Mucosa of stomach (tissue), 1 donor: ENCODE measurements around the gene C1orf210.

Source experiments
- H3K27me3 ChIP-seq: one replicate; pipeline ENCODE4 v1.7.0; 2013; ENCODE audit warnings: mild to moderate bottlenecking, low read length; ENCODE audit not compliant: control insufficient read depth, insufficient read depth
- H3K36me3 ChIP-seq: one replicate; pipeline ENCODE4 v1.7.0; 2013; ENCODE audit warnings: low read length; ENCODE audit not compliant: control insufficient read depth, insufficient read depth
- H3K4me1 ChIP-seq: one replicate; pipeline ENCODE4 v1.7.0; 2013; ENCODE audit warnings: mild to moderate bottlenecking, low read length; ENCODE audit not compliant: control insufficient read depth, insufficient read depth
- H3K4me3 ChIP-seq: one replicate; pipeline ENCODE4 v1.7.0; 2013; ENCODE audit warnings: low read length
- H3K9ac ChIP-seq: one replicate; pipeline ENCODE4 v1.7.0; 2013; ENCODE audit warnings: mild to moderate bottlenecking, low read length, moderate library complexity
- H3K9me3 ChIP-seq: one replicate; pipeline ENCODE4 v1.7.0; 2013; ENCODE audit warnings: mild to moderate bottlenecking, low read length, moderate library complexity; ENCODE audit not compliant: control insufficient read depth
- donor health status: Pancreatic carcinoma.

C1orf210 gene

DNA sequence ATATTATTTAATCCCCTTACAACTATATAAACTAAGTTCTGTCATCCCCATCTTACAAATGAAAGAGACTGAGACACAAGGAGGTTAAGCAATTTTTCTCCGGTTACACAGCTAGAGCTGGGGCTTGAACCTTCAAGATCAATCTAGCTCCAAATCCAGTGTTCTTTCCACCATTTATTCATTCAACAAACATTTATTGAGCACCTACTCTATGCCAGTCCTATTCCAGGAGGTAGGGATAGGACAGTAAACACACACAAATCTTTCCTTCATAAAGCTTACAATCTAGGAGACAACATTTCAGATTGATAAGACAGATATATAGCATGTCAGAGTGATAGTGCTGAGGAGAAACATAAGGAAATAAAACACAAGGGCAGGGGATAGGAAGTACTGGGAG, 18.5 kb downstream of the C1orf210 start:
- Histone ChIP-seq H3K36me3 (no peaks in the 10 kb centered on the region), H3K9ac (no peak overlapping the region), H3K27me3 (no peaks in the 10 kb centered on the region), H3K9me3 (no peaks in the 10 kb centered on the region), H3K4me1 (peaks cover 19% of the 10 kb centered on the region), H3K4me3 (no peak overlapping the region)

DNA sequence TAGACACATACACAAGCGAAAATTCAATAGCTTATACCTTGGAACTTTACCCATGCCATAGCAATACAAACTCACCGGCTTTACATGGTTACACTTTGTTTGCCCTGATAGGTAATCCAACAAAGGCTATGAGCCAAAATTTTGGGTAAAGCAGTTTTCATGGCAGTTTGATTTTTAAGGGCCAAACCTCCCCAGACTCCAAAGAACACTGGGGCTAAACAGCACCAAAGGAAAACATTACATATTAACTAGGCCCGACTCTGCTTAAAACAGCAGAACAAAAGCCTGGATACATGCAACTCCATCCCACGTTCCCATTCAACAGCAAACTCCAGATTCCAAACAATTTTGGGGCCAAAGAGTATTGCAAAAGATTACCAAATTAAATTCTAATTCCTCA, 19.9 kb downstream of the C1orf210 start:
- no peaks in the 10 kb centered on the region for H3K36me3 ChIP-seq
- peaks cover 14% of the 10 kb centered on the region for H3K4me1 ChIP-seq
- H3K9ac ChIP-seq: no peak overlapping the region
- H3K9me3 ChIP-seq: no peaks in the 10 kb centered on the region
- H3K27me3 ChIP-seq: no peaks in the 10 kb centered on the region
- no peak overlapping the region for H3K4me3 ChIP-seq

DNA sequence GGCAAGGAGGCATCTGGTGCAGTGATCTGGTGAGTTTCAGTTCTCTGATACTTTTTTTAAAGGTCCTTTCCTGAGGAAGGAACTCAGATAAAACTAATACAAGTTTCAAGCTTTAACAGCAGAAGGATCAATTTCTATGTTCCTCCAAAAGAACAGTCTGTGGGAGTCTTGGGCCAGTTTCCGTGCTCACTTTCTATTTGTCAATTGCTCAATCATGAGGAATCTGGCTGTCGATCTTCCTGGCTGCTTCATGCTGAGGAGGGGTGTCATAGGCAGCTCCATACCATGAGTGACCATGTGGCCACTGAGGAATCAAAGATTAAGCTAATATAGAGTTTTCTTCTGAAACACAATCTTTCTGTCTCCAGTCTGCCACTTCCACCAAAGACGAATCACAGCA, 27.0 kb downstream of the C1orf210 start:
- peaks cover 35% of the 10 kb centered on the region for H3K4me1 ChIP-seq
- H3K9ac ChIP-seq: no peak overlapping the region
- no peaks in the 10 kb centered on the region for H3K36me3 ChIP-seq
- H3K27me3 ChIP-seq: no peaks in the 10 kb centered on the region
- no peak overlapping the region for H3K4me3 ChIP-seq
- no peaks in the 10 kb centered on the region for H3K9me3 ChIP-seq

- Histone ChIP-seq H3K27me3 (no peaks in the 10 kb centered on the region), H3K9me3 (no peaks in the 10 kb centered on the region), H3K4me3 (no peak overlapping the region), H3K4me1 (peaks cover 35% of the 10 kb centered on the region), H3K36me3 (no peaks in the 10 kb centered on the region), H3K9ac (peak overlapping the region; percentile 19)
Observed at GRCh38 chr1:43256675-43257570, 28.5 kb downstream of the C1orf210 start.

- Histone ChIP-seq H3K27me3 (no peaks in the 10 kb centered on the region), H3K4me1 (peaks cover 35% of the 10 kb centered on the region), H3K9me3 (no peaks in the 10 kb centered on the region), H3K9ac (no peak overlapping the region), H3K4me3 (no peak overlapping the region), H3K36me3 (no peaks in the 10 kb centered on the region)
Observed at GRCh38 chr1:43255438-43256210, 29.8 kb downstream of the C1orf210 start.

DNA sequence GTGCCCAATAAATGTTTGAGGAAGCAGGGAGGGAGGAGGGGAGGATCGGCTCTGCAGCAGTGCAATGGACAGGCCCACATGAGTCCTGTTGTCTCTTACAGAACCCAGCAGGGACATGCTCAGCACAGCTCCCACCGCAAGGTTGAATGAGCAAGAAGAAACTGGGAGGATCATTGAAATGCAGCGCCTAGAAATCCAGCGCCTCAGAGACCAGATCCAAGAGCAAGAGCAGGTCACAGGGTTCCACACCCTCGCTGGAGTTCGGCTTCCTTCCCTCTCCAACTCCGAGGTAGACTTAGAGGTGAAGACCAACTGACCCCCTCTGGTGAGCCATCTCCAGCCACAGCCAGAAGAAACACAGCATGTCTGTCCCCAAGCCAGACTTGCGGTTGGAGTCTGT, 31.5 kb downstream of the C1orf210 start:
- H3K4me3 ChIP-seq: no peak overlapping the region
- H3K27me3 ChIP-seq: no peaks in the 10 kb centered on the region
- H3K36me3 ChIP-seq: no peaks in the 10 kb centered on the region
- peaks cover 35% of the 10 kb centered on the region for H3K4me1 ChIP-seq
- no peak overlapping the region for H3K9ac ChIP-seq
- H3K9me3 ChIP-seq: no peaks in the 10 kb centered on the region

DNA sequence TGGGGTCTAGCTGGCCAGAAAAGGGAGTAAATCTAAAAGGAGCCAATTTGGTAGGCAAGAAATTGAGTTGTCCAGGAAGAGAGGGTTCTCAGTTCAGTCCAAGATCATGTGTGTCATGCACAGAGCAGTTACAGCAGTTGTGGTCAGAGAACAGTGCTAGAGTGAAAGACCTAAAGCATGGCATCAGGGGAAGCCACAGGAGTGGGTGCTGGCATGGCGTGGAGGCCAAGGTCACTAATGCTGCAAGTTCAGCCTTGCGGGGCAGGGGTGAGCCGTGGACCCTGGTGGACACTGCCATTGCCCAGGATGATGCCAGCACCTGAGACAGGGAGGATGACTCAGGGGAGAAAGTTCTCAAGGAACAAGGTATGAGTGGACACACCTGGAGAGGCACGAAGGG, 32.2 kb downstream of the C1orf210 start:
- H3K4me1 ChIP-seq: peaks cover 35% of the 10 kb centered on the region
- H3K36me3 ChIP-seq: no peaks in the 10 kb centered on the region
- no peak overlapping the region for H3K9ac ChIP-seq
- no peaks in the 10 kb centered on the region for H3K27me3 ChIP-seq
- no peak overlapping the region for H3K4me3 ChIP-seq
- no peaks in the 10 kb centered on the region for H3K9me3 ChIP-seq

DNA sequence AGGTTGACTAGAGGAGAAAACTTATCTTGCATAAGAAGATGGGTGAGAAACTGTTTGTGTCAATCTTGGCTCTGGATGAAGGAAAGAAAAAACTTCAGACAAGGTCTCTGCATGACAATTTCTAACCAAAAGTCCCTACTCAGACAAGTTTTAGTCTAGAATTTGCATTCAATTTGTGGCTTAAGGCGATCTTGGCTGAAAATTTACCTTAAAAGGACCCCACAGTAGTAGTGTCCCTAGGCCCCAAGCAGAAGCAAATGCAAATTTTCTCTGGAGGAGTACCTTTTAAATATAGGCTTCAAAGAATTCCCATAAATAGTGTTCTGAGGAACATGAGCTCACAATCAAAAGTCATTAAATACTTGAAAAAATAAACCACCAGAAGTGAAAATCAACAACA, 33.2 kb downstream of the C1orf210 start:
- no peak overlapping the region for H3K4me3 ChIP-seq
- no peaks in the 10 kb centered on the region for H3K9me3 ChIP-seq
- H3K36me3 ChIP-seq: no peaks in the 10 kb centered on the region
- no peaks in the 10 kb centered on the region for H3K27me3 ChIP-seq
- no peak overlapping the region for H3K9ac ChIP-seq
- peaks cover 30% of the 10 kb centered on the region for H3K4me1 ChIP-seq

- Histone ChIP-seq H3K36me3 (no peaks in the 10 kb centered on the region), H3K9me3 (no peaks in the 10 kb centered on the region), H3K9ac (no peak overlapping the region), H3K4me1 (peaks cover 27% of the 10 kb centered on the region), H3K27me3 (no peaks in the 10 kb centered on the region), H3K4me3 (no peak overlapping the region)
Observed at GRCh38 chr1:43251024-43251423, 34.4 kb downstream of the C1orf210 start.

- H3K4me3 ChIP-seq: no peak overlapping the region
- peaks cover 21% of the 10 kb centered on the region for H3K4me1 ChIP-seq
- H3K36me3 ChIP-seq: no peaks in the 10 kb centered on the region
- H3K9ac ChIP-seq: no peak overlapping the region
- H3K9me3 ChIP-seq: no peaks in the 10 kb centered on the region
- no peaks in the 10 kb centered on the region for H3K27me3 ChIP-seq
Observed at GRCh38 chr1:43250351-43250761, 35.0 kb downstream of the C1orf210 start.

- H3K36me3 ChIP-seq: no peaks in the 10 kb centered on the region
- H3K4me1 ChIP-seq: peaks cover 8% of the 10 kb centered on the region
- no peaks in the 10 kb centered on the region for H3K9me3 ChIP-seq
- H3K27me3 ChIP-seq: no peaks in the 10 kb centered on the region
- no peak overlapping the region for H3K4me3 ChIP-seq
- H3K9ac ChIP-seq: no peak overlapping the region
Observed at GRCh38 chr1:43247256-43247921, 38.0 kb downstream of the C1orf210 start.
